Stimulated activated naive CD4-positive, alpha-beta T cell (primary cell): Measurements from ENCODE around the gene GAGE12J.
"Not testable (repeated sequence)": the region's sequence is repeated elsewhere in the genome, so short reads cannot be mapped to it uniquely, and the experiment has no call there.

Source experiments
- DNase-seq, 6 experiments: peaks; one replicate each; lab custom pipeline; 2025; lab: John Stamatoyannopoulos, UW

Gene GAGE12J

DNA sequence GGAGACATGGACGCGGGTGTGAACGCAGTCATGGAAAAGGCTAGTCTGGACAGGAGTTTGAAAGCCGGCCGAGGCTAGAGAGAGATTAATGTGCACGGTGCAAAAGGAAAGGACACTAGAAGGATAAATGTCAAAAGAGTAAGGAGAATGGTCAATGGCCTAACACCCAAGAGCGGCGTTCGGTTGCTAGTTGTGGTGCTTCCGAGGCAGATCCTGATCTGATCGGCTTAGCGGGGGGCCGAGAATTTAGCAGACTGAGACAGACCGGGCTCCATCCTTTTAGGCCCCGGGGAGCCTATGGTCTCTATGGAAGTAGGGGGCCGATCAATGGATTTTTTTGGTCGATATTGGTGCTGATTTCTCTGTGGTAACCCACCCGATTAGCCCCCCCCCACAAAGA lies 11.5 kb upstream of the GAGE12J start:
- DNase-seq = no peak

DNA sequence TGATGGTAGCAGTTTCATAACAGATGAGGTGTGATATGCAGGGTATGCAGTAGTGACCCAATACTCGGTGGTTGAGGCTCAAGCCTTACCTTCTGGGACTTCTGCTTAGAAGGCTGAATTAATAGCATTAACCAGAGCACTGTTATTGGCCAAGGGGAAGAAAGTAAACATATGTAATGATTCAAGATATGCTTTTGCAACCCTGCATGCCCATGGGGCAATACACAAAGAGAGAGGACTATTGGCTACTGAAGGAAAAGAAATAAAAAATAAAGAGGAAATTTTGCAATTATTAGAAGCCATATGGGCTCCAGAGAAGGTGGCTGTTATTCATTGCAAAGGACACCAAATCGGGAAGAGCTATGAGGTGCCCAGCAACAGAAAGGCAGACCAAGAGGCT lies 9.7 kb upstream of the GAGE12J start:
- DNase-seq = no peak

DNA sequence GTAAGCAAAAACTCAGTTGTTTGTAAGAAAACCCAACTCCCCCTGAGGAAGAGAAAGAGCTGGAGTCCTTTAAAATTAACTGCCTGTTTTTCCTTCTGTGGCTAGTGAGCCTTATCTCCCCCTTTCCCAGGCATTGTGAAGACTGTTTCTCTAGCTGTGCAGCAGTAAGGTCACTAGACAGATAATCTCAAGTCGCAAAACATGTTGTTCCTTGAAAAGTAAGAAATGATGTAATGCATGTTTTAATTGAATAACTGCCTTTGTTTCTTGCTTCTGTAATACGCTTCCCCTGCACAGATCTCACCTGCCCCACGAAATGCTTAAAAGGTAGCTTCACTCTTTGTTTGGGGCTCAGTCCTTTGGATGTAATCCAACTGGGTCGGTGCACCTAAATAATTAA lies 5.8 kb upstream of the GAGE12J start:
- DNase-seq = no peak

DNA sequence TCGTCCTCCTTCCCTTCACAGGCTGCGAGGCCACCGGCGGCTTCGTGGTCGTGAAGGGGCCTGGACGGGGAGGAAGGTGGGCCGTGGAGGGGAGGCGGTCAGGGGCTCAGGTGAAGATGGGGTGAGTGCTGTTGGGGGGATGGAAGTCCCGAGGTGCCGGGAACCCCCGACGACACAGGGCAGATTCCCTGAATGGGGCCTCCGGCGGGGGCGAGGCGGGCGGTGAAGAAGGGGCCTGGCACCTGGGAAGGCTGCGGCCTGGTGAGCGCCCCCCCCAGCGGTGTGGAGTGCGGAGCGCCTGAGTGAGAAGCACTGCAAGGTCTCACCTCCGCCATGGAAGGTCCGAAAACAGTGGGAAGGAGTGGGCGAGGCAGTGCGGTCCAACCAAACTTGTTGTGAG lies 429 bp downstream of the GAGE12J start:
- not testable (repeated sequence) for DNase-seq

DNA sequence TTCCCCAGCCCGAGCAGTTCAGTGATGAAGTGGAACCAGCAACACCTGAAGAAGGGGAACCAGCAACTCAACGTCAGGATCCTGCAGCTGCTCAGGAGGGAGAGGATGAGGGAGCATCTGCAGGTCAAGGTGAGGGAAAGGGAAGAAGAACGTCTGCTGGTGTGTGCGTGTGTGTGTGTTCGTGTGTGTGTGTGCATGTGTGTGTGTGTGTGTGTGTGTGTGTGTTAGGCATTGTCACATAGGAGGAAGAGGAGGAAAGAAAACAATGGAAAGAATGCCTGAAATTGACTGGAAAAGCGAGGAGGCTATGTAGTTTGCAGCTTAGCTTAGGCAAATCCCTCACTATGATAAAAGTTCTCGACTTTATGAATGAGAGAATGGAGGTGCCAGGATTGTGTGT lies 1.9 kb downstream of the GAGE12J start:
- DNase-seq = not testable (repeated sequence)

DNA sequence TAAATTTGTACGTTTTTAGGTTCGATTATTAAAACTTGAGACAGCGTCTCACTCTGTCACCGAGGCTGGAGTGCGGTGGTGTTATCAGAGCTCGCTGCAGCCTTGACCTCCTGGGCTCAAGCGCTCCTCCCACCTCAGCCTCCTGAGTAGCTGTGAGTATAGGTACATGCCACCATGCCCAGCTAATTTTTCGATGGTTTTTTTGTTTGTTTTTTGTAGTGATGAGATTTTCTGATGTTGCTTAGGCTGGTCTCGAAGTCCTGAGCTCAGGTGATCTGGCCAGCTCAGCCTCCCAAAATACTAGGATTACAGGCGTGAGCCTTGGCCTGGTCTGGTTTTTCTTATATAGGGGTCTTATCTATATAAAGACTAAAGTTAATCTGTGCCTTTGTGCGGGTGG lies 8.6 kb downstream of the GAGE12J start:
- DNase-seq = not testable (repeated sequence)

DNA sequence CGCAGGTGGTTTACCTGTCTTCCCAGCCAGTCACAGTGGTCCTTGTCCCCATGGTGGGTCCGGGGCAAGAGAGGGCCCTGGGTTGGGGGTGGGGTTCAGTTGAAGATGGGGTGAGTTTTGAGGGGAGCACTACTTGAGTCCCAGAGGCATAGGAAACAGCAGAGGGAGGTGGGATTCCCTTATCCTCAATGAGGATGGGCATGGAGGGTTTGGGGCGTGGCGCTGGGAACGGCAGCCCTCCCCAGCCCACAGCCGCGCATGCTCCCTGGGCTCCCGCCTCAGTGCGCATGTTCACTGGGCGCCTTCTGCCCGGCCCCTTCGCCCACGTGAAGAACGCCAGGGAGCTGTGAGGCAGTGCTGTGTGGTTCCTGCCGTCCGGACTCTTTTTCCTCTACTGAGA lies 9.4 kb downstream of the GAGE12J start, which contains the start of gene GAGE13:
GAGE13 (plus strand) TSS at position 301 of the 400 bp plus-strand sequence. CDS start 1,156 bp downstream, outside the sequence.
- DNase-seq = not testable (repeated sequence)

DNA sequence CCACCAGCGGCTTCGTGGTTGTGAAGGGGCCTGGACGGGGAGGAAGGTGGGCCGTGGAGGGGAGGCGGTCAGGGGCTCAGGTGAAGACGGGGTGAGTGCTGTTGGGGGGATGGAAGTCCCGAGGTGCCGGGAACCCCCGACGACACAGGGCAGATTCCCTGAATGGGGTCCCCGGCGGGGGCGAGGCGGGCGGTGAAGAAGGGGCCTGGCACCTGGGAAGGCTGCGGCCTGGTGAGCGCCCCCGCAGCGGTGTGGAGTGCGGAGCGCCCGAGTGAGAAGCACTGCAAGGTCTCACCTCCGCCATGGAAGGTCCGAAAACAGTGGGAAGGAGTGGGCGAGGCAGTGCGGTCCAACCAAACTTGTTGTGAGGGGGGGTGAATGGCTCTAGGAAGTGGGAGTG lies 10.0 kb downstream of the GAGE12J start:
- not testable (repeated sequence) for DNase-seq

DNA sequence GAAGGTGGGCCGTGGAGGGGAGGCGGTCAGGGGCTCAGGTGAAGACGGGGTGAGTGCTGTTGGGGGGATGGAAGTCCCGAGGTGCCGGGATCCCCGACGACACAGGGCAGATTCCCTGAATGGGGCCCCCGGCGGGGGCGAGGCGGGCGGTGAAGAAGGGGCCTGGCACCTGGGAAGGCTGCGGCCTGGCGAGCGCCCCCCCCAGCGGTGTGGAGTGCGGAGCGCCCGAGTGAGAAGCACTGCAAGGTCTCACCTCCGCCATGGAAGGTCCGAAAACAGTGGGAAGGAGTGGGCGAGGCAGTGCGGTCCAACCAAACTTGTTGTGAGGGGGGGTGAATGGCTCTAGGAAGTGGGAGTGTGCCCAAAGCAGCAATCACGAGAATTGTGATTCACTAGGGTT lies 19.6 kb downstream of the GAGE12J start:
- DNase-seq = not testable (repeated sequence)

DNA sequence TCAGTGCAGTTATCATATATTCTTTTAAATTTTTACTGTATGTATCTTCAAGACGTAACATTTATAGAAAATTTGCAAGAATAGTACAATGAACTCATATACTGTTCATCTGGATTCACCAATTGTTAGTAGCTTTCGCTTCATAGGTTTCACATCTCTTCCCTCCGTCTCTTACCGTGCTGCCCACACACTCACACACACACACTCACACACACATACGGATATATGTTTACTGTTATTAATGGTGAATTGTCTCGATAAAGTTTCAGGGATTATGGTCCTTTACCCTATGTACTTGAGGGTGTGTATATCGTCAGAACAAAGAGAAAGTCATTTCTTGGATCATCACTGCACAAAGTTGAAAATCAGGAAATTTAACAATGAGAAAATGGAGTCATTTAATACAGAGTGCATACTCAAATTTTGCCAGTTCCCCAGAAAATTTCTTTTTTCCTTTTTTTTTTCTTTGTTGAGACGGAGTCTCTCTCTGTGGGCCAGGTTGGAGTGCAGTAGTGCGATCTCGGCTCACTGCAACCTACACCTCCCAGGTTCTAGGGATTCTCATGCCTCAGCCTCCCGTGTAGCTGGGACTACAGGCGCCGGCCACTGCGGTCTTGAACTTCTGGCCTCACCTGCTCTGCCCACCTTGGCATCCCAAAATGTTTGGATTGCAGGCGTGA lies 22.8 kb downstream of the GAGE12J start:
- not testable (repeated sequence) for DNase-seq

DNA sequence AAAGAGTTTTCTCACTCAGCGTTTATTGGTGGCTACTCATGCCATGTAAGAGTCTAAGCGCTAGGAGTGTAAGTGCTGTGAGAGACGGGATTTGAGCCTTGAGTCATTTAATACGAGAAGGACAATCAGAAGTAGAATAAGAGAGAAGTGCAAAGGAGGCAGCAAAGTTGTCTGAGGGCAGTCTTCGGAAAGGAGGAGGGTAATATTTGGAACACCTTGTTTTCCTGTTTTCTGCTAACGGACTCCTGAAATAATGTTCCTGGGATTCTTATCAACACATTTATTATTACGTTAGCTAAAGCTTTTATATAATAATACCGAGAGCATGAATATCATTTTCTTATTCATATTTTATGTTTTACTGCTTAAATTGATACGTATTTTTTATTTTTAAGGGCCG lies 23.6 kb downstream of the GAGE12J start:
- DNase-seq = not testable (repeated sequence)

DNA sequence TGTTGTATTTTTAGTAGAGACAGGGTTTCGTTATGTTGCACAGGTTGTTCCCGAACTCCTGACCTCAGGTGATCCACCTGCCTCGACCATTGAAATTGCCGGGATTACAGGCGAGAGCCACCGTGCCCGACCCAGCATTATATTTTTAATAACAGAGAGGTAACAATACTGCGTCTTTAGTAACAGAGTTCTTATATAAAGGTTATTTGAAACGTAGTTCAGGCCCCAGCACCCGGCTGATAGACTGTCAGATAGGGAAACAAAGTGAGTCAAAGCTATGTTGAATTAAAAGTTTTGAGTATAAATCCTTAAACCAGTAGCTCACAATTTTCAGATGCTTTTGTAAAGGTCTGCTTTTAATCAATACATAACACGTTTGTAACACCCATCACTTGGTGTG lies 24.3 kb downstream of the GAGE12J start:
- DNase-seq = not testable (repeated sequence)
